Neutrophil (primary cell): Measurements from ENCODE around the gene TNFRSF25.
A peak's percentile ranks its signal among the peaks of the same experiment; 100 is the strongest.

Source experiments
- H3K27ac ChIP-seq: fragments of 200-600 bp; sonication (generic); 2 replicates; pipeline ENCODE4 v1.5.1; 2016; ENCODE audit warnings: mild to moderate bottlenecking, moderate library complexity
- H3K27me3 ChIP-seq: fragments of 200-600 bp; sonication (generic); 2 replicates; pipeline ENCODE4 v1.6.0; 2016; ENCODE audit warnings: mild to moderate bottlenecking
- H3K36me3 ChIP-seq: fragments of 200-600 bp; sonication (generic); 2 replicates; pipeline ENCODE4 v1.5.1; 2017
- H3K4me1 ChIP-seq, 2 experiments: fragments of 200-600 bp in 1 of 2; sonication (generic) in 1 of 2; 1 replicate in 1 of 2; 2 replicates in 1 of 2; pipeline versions ENCODE4 v1.5.1 to v1.6.1; 2013 to 2016; ENCODE audit warnings: low read depth in 1 of 2, low read length in 1 of 2, mild to moderate bottlenecking in 1 of 2, moderate library complexity in 1 of 2; ENCODE audit not compliant: control insufficient read depth in 1 of 2, insufficient read depth in 1 of 2
- H3K4me3 ChIP-seq, 2 experiments: fragments of 200-600 bp in 1 of 2; sonication (generic) in 1 of 2; 1 replicate in 1 of 2; 2 replicates in 1 of 2; pipeline ENCODE4 v1.5.1; 2013 to 2016; ENCODE audit warnings: low read depth in 1 of 2, low read length in 1 of 2, mild to moderate bottlenecking in 1 of 2, moderate library complexity in 1 of 2
- H3K9me3 ChIP-seq: fragments of 200-600 bp; sonication (generic); 2 replicates; pipeline ENCODE4 v1.5.1; 2016
- TF ChIP-seq, protein P1 (sequence below): fragments of 200-600 bp; sonication (generic); IDR thresholded peaks from 2 replicates; pipeline ENCODE4 v1.5.1; 2016; ENCODE audit warnings: antibody characterized with exemption

TNFRSF25 gene

DNA sequence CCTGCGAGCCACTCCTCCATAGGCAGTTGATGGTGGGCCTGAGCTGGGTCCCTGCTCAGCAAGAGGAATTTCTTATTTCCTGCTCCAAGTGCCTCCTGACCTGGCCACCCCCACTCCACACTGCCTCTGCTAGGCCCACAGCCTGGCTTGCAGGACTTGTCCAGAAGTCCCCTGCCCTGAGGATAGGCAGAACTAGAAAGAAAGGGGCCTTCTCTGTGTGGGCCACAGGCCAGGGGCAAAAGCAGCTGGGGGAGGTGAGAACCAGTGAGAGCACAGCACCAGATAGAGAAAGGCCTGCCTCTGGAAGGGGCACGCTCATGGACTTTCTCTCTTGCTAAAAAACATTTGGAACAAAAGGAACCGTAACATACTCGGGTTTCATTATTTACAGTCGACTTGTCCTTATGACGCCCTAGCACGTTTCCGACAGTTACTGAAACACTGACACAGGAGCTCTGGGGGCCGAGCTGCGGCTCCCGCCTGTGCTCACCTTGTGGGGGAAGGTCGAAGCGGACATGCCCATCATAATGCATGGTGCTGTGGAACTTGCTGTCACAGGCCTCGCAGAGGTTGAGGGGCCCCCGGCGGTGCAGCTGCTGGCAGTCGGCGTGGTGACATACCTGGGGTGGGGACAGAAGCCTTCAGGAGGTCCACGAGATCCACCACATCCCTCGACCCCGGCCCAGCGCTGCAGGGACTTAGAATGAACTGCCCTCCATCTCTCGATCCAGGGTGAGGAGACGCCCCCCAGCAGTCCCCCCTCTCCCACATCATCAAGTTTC lies 11.3 kb upstream of the TNFRSF25 start:
- no peak overlapping the region for H3K4me3 ChIP-seq
- H3K4me1 ChIP-seq: no peaks in the 10 kb centered on the region
- no peak overlapping the region for H3K27ac ChIP-seq
- no peaks in the 10 kb centered on the region for H3K36me3 ChIP-seq
- H3K27me3 ChIP-seq: peaks cover 28% of the 10 kb centered on the region
- TF ChIP-seq, protein P1, sequence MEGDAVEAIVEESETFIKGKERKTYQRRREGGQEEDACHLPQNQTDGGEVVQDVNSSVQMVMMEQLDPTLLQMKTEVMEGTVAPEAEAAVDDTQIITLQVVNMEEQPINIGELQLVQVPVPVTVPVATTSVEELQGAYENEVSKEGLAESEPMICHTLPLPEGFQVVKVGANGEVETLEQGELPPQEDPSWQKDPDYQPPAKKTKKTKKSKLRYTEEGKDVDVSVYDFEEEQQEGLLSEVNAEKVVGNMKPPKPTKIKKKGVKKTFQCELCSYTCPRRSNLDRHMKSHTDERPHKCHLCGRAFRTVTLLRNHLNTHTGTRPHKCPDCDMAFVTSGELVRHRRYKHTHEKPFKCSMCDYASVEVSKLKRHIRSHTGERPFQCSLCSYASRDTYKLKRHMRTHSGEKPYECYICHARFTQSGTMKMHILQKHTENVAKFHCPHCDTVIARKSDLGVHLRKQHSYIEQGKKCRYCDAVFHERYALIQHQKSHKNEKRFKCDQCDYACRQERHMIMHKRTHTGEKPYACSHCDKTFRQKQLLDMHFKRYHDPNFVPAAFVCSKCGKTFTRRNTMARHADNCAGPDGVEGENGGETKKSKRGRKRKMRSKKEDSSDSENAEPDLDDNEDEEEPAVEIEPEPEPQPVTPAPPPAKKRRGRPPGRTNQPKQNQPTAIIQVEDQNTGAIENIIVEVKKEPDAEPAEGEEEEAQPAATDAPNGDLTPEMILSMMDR: no peak
- H3K9me3 ChIP-seq: no peaks in the 10 kb centered on the region

DNA sequence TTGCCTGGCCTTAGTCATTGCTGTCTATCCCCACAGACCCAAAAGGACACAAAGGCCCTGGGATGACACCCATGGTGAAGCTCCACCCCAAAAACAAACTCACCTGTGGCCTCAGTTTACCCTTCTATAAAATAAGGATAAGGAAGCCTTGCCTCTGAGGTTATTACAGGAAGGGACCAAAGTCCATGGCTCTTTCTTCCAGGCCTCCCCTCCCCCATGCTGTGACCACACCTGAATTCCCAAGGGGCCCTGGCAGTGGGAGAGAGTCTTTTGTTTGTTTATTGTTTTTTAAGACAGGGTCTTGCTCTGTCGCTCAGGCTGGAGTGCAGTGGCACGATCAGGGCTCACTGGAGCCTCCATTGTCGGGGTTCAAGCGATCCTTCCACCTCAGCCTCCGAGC lies 10.5 kb upstream of the TNFRSF25 start:
- no peak overlapping the region for H3K4me3 ChIP-seq
- no peaks in the 10 kb centered on the region for H3K9me3 ChIP-seq
- TF ChIP-seq, protein P1: no peak
- H3K27ac ChIP-seq: no peak overlapping the region
- peaks cover 20% of the 10 kb centered on the region for H3K27me3 ChIP-seq
- H3K36me3 ChIP-seq: no peaks in the 10 kb centered on the region
- no peaks in the 10 kb centered on the region for H3K4me1 ChIP-seq

DNA sequence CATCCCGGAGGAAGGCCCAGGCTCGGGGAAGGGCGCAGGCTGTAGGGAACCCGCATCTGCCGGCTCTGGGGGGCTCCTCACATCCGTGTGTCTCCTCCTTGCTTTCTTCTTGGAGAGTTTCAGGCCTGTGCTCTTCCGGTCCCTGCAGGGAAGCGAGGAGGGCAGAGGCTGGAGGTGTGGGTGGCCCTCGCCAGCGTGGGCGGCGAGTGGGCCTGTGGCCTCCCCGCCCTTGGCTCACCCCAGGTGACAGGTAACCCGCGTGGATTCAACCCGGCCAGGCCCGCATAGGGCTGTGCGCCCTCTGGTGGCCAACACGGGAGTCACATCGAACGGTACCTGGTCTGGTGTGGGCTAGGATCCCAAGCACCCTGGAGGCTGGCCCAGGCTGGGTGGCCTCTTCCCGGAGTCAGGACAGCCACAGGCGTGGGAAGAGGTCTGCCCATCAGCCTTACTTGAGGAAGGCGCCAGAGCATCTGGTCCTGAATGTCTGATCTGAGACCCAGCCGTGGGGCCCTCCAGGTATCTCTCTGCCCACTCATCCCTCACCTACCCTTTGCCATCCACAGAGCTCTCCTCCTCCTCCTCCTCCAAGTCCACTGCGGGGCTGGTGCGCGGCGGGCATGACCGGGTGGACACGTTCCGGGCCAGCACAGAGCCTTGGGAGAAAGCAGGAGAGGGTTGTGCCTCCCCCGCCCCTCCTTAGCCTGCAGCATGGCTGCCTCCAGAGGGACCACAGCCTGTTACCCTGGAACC lies 9.6 kb upstream of the TNFRSF25 start:
- Histone ChIP-seq H3K27me3 (peaks cover 14% of the 10 kb centered on the region), H3K4me3 (no peak overlapping the region), H3K9me3 (no peaks in the 10 kb centered on the region), H3K27ac (no peak overlapping the region), H3K4me1 (no peaks in the 10 kb centered on the region), H3K36me3 (no peaks in the 10 kb centered on the region)
- TF ChIP-seq, protein P1: peak; percentile 79

DNA sequence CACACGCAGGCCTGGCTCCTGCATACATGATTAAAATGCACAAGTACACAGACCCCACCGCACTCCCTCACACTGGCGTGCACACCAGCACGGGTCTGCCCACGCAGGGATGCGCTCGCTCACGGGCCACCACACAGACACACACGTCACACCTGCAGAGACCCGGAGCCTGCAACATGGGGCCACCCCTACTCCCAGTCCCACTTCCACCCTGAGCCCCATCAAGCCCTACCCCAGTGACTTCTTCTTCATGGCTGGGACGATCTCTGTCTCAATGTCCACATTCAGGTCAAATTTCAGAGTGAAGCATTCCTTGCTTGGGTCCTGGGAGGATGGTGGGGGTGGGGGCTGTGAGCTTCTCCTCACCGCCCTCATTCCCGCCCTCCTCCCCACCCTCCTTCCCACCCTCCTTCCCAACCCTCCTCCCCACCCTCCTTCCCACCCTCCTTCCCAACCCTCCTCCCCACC lies 8.9 kb upstream of the TNFRSF25 start:
- no peaks in the 10 kb centered on the region for H3K9me3 ChIP-seq
- TF ChIP-seq, protein P1: no peak
- no peak overlapping the region for H3K27ac ChIP-seq
- H3K4me1 ChIP-seq: no peaks in the 10 kb centered on the region
- no peaks in the 10 kb centered on the region for H3K36me3 ChIP-seq
- H3K4me3 ChIP-seq: no peak overlapping the region
- peaks cover 9% of the 10 kb centered on the region for H3K27me3 ChIP-seq

DNA sequence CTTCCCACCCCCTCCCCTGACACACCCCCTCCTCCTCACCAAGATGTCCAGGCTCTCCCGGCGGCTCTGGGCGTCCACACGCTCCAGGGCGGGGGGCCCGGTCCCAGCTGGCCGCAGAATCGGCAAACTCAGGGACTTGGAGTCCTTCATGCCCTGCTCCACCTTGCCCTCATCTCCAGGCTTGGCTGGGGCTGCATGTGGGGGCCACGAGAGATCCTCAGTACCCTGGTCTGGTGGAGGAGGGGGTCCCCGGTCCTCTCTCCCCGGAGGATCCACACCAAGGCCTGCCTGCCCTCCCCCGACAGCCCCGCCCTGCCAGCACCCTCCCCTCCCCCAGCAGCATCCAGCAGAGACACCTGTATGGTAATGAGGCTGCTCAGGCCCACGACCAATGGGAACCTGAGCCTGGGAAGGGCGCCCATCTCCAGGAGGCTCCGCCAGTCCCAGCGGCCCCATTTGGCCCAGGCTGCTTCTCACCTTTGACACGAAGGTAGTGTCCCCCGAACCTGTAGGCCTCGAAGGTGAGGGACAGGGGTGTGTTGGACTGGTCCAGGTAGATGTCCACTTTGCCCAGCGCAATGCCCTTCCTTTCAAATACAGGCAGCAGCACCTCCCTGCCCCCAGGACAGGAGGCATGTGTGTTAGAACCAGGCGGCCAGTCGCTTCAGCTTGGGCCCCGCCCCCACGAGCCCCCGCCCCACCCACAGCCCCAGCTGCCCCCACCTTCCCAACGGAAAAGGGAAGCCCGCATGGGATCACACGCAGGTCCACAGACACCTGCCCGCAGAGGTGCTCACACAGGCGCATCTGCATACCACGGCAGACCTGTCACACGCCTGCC lies 8.2 kb upstream of the TNFRSF25 start:
- Histone ChIP-seq H3K36me3 (no peaks in the 10 kb centered on the region), H3K4me3 (no peak overlapping the region), H3K4me1 (no peaks in the 10 kb centered on the region), H3K9me3 (no peaks in the 10 kb centered on the region), H3K27me3 (peaks cover 6% of the 10 kb centered on the region), H3K27ac (no peak overlapping the region)
- TF ChIP-seq, protein P1: no peak
